NCI-H2029 treated with DMSO at 0.1 percent for 48 hours (cell line): ENCODE data around the gene AUTS2.
A peak's percentile ranks its signal among the peaks of the same experiment; 100 is the strongest.

Experiments used
- DNase-seq: peaks from one replicate; lab custom pipeline; 2025; lab: John Stamatoyannopoulos, UW

The AUTS2 gene

DNA sequence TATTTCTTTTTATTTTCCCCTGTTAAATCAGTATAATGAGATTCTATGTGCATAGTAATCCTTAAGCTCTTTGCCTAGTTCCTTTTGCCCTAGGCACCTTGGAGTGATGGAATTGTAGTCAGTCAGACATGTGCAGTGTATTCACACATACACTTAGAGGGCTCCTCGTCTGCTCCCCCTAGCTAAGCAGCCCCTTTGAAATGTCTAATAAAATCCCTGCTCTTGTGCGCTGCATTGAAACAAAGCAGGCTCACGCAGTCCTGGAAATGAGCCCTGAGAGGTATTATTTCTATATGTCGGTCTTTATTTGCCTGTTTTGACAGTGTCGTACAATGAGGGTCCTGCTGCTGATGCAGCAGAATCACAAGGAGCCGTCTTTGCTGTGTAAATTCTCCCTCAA, 258.7 kb downstream of the AUTS2 start:
- DNase-seq = no peak

DNA sequence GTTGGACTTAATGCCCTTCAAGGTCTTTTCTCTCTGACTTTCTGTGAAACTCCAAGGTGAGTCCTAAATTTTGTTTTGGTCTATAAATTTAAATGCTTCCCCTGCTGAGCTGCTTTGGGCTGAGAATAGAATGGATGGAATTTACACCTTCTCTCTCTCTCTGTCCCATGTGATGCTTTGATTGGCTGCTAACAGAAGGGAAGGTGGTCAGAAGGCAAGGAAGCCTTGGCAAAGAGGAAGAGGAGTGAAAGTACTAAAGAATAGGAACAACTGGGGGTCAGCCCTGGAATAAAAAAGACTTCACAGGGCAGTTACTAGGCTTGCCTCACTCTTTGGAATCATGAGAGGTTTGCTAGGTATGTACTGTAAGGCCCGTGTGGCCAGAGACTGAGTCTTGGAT, 260.2 kb downstream of the AUTS2 start:
- DNase-seq = no peak

DNA sequence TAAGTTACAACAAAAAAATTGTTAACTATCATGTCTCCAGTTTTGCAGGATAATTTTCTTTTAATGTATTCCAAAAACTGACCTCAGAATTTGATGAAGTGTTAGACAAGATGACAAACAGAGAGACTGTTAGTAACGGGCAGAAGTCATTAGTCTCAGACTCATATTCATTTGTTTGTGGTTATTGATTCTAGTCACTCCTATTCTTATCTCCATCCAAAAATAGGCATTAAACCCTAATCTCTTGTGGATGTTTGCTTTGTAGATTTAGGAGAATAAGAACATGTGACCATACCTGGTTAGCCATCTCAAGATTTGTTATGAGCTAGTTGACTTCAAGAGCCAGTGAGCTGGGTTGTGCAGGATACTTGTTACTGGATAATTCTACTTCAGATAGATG, 261.1 kb downstream of the AUTS2 start:
- DNase-seq = no peak

DNA sequence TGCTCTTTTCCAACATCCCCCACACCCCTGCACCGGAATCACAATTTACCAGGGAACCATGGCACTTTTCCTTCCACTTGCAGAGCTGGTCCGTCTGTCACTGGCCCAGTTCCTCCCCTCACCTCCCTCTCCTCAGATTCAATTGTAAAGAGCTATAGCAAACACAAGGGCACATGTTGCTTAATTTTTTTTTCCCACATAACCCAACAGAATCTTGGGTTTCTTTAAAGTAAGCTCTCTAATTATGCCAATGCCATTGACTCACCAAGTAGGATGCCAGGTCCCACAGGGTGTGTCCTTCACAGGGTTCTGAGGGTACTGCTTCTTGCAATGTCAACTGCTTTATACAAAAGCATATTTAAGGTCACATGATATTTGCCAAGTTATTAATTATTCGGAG, 262.2 kb downstream of the AUTS2 start:
- no peak for DNase-seq

DNA sequence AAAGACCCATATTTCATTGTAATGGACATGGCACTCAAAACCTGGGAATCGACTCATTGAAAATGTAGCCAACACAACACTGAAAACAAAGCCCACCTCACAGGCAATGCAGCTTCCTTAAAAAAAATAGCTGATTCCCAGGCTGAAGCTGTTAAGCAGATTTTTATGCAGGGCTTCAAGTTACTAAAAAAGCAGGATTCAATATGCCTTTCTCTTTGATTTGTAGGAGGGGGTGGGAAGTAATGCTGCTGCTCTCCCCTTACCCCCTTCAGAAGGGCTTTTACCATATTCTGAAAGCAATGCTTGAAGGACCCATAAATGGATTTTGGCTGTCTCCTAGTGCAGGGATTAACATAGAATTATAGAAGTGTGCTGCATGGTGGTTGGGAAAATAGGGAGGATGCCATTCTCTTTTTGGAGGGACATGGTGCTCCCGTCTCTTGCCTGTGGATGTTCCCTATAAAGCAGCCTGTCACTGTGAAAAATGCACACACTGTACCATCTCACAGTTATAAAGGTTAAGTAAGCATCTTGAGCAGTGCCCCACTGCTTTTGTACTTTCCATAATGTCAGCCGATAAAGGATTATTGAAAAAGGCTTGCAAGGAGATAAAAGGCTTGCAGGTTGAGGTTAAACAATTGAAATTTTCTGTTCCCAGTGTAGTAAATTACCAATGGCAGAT, 262.8 kb downstream of the AUTS2 start:
- no peak for DNase-seq

DNA sequence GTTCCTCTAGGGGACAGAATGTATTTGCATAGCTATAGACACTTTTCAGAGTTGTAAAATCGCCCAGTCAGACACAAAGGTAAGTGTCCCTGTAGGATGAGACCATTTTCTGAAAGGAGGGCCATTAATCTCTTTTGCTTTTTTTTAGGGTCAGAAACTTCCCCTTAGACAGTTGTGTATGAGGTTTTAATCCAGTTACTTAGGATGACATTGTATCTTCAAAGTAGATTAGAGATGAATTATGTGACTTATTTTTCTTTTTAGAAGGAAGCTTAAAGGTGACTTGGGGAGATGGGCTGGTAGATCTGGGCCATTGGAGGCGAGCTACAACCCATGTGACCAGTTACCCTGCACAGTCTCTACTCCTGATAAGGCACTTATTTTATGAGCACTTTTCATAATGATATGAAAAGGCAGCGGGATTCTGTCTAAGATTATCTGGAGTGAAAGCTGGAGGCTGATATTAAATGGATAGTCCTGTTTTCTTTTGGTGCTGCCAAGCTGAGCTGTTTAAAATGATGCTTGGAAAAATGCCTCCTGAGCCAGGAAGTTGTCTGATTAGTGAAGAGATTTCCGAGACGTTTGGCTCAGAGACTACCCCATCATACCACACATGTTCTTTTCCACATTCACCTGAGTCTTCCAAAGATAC, 264.3 kb downstream of the AUTS2 start:
- no peak for DNase-seq

DNA sequence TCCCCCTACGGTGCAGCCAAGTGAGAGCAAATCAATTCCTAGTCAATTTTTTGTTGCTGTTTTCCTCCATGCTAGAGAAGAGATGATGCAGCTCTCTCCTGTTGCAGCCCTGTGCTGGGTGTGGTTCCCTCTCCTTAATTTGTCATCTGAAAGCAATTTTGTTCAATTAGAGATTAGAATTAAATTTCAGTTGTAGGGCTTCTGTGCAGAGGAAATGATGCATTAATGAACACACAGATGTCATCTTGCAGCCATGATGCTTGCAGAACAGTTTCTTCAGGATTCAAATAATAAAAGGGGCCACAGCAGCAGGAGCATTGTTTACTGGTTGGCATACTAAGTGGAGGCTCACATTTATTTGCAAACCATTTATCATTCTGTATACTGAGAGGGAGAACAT, 266.0 kb downstream of the AUTS2 start:
- no peak for DNase-seq

DNA sequence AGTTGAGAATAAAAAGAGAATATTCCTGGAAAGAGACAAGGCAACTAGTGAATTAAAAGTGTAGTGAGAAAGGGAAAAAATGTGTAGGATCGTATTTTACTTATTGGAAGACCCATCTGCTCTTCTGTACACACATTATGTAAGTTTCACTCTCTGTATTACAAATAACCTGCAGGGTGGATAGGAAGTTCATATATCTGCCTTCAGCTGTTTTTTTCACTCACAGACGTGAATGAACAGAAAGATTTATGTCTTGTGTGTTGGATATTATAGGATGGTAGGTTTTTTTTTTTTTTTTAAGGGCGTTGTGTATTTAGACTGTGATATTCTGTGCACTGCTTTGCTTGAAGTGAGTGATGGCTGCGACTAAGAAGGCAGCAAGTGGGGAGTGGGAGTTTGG, 266.5 kb downstream of the AUTS2 start:
- no peak for DNase-seq

DNA sequence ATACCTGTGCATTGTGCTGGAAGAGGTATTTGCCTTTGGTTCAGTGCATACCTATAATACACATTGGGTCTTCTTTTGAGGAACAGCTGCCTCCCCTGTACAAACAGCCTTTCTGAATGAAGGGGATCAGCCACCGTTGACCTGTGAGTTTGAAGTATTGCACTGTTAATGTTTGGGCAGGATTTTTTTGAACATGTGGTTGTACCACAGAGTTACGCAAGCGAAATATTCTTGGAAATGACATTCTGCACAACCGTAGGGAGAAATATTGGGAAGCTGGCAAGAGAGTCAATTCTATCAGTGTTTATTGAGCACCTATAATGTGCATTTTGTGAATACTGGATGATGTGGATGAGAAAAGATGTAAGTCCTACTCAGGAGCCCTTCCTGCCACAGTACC, 270.6 kb downstream of the AUTS2 start:
- DNase-seq = no peak

DNA sequence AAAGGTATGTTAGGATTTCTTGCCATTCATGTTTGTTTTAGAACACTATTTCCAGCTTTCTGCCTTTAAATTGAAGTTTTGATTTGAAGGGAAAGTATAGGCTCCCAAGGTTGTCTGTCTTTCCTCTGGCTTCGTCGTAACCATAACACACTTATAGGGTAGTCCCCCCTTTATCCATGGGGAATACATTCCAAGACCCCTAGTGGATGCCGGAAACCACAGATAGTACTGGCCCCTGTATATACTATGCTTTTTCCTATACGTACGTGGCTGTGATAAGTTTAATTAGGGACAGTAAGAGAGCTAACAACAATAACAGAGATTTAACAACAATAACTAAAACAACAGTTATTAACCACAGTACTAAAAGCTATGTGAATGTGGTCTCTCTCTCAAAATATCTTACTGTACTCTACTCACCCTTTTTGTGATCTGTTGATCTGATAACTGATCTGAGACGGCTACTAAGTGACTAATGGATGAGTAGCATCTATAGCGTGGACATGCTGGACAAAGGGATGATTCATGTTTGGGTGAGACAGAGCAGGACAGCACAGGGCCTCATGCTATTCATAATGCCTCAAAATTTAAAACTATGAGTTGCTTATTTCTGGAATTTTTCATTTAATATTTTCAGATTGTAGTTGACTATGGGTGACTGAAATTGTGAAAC, 273.1 kb downstream of the AUTS2 start:
- DNase-seq = no peak

DNA sequence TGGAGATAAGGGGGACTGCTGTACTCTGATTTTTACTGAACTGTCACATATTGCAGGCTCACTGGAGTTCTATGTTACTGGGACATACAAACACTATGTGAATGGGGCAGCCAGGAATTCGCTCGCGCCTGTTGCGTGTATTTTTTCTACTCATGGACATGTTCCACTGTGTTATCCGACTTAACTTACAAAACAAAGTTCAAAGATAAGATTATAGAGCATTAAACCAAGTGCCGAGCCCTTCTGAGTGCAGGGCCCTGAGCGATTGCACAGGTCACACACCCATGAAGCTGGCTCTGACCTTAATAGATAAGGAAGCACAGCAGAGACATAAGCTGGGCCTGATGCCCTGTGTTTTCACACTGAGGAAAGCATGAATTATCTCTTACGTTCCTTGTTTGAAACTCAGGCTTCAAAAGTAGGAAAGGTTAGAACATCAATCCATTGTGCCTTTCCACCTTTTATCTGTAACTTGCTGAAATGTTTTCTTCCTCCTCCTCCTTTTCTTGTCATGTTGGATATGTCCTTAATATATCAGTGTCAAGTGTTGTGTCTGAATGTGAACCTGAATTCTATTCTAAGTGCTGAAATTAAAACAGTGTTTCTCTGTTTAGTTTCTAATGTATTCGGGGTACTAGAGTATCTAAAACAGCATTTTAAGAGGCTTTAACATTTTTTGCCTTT, 273.8 kb downstream of the AUTS2 start:
- no peak for DNase-seq

DNA sequence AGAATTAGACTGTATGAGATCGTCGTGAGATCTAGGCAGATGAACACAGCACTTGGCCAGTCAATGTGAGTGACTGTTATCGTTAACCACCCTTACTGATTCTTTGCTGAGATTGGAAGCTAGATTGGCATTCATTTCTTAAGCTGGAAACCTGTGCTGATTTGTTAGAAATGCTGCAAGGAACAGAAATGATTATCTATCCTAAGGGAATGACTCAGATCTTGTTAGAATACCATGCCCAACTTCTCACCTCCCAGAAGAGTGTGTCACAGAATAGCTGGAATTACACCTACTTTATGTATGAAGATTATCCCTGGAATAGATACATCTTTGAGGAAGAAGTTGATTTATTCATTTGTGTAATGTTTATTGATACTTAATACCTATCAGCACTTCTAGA, 275.2 kb downstream of the AUTS2 start:
- DNase-seq = no peak

DNA sequence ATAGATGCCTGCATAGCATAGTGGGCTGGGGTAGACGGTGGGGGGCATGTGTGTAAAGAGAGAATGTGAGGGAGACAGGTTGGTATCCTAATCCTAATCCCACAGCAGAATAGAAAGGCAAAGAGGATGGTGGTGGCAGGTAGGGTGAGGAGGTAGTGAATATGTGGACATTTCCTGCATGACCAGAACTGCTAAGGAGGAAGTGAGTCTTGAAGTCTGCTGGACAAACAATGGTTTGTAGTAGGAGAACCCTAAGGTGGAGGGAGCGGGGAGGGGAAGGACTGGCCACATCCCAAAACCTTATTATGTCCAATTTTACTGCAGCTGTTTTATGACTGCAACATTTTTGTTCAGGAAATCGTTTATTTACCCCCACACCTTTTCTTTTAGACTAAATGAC, 279.7 kb downstream of the AUTS2 start:
- DNase-seq = no peak

DNA sequence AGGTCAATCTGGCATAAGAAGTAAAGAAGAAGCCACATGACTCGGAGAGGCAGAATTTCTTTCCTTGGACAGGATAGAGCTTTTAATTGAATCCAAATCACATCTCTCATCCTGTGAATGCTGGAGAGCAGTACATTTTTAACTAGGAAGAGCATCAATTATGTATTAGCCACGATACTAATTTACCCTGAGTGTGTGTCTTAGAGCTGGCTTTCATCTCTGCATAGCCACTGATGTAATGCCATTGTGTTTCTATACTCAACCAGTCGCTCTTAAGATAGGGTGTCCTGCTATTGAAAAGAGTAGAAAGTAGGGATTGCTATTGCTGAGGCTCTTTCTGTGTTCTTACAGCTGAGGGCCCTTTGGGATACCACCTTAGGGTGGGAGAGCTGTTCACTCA, 280.3 kb downstream of the AUTS2 start:
- DNase-seq = no peak

DNA sequence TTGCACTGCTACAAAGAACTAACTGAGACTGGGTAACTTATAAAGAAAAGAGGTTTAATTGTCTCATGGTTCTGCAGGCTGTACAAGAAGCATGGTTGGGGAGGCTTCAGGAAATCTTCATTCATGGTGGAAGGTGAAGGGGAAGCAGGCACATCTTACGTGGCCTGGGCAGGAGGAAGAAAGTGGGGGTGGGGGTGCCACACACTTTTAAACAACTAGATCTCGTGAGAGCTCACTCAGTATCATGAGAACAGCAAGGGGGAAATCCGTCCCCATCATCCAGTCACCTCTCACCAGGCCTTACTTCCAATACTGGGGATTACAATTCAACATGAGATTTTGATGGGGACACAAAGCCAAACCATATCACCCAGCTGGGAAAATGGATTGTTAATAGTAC, 281.7 kb downstream of the AUTS2 start:
- no peak for DNase-seq

DNA sequence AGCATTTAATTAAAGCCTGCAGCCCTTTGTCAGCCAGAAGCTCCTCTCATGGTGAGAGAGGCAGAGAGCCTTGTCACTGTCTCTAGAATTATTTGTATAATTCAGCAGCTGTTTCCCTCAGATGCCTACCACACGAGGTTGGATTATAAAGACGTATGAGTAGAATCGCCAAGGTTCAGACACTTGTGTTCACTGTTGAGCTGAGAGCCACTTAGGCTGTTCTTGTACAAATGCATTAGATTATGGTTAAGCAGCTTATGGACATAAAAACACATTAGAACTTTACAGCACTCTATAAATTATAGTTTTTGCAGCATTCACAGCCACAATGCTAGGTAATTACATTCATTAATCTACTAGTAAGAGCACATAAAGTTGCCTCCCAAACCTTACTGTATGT, 282.6 kb downstream of the AUTS2 start:
- DNase-seq = peak; percentile 79

DNA sequence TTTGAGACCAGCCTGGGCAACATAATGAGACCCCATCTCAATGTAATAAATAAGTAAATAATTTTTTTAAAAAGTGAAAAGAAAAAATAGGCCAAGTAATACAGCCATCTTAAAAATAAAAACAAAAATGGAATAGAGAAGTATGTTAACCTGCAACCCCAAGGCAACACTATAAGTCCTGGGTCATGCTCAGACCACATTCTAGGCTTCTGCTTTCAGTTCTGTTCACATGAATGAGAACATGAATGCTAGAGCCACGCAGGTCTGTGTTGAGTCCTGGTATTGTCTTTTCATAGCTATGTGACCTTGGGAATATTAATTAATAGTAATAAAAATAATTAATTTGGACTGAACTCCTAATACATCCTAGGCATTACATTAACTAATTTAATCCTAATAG, 284.0 kb downstream of the AUTS2 start:
- DNase-seq = no peak

DNA sequence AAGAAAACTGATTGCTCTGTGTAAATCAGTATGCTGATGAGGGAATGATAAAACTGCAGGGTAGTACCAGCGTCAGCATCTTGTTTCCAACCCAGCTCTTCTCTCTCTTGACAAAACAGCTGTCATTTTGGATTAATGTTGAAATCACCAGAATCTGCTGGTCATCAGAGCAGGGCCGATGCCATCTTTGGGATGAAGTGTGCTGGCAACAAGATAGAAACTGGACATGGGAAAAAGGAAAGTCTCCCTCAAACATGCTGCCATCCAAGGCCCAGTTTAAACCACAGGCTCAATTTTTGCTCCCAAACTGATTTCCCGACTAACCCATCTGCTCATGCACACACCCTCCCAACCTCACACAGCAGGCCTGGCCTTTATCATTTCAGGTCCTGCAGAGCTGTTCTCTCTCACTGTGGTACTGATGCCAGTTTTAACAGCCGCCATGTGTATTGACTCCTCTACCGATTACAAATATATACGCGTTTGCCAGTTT, 285.2 kb downstream of the AUTS2 start:
- no peak for DNase-seq

DNA sequence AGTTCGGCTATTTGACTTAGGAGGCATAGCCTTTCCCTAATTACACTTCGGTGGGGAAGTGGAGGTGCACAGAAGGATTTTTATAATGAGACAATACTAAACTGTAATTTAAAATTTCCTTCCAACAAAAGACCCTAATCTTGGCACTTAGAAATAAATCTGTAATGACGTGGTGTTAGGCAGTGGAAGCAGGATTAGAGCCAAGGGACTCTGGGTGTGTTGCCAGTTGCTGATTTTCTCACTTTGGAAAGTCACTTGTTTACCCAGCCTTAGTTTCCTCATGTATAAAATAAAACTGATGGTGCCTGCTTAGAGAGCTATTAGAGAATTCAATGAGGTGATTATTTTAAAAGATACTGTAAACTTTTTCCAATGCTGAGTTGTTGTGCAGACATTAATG, 287.2 kb downstream of the AUTS2 start:
- no peak for DNase-seq

DNA sequence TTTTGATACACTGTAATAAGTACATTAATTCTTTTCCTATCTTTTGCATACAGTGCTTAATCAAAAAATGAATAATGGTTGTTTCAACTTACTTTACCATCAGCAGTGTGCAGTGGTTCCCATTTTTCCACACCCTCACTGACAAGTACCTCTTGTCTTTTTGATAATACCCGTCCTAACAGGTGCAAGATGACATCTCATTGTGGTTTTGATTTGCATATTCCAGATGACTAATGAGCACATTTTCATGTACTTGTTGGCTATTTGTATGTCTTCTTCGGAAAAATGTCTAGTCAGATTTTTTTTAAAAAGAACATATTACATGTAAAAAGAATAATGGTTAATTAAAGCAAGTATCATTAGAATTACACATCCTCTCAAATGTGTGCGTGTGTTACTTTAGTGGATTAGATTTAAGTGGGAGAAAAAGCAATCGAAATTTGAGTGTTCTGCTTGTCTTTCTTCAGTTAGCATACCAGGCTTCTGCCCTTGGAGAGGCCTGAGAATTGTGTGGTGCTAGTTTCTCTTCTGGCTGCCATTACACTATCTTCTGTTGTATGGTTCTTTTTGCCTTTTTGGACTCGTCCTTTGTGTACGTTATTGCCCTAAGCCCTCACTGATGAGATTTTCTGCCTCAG, 291.2 kb downstream of the AUTS2 start:
- DNase-seq = no peak

DNA sequence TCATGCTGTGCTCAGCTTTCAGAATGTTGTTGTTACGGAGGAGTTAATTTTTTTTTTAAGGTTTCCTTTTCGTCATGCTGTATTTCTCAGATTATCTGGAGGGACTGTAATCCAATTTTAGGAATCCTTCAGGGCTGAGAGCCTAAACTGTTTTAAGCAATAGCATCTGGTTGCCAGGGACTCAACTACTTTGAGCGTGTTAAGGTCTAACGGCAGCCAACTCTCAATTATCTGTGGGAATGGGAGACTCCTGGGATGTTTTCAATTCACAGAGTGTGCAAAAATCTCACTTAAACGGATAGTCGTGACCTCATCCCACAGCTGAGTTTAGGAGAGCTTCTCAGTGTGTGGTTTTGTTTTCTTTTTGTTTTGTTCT, 291.7 kb downstream of the AUTS2 start:
- no peak for DNase-seq

DNA sequence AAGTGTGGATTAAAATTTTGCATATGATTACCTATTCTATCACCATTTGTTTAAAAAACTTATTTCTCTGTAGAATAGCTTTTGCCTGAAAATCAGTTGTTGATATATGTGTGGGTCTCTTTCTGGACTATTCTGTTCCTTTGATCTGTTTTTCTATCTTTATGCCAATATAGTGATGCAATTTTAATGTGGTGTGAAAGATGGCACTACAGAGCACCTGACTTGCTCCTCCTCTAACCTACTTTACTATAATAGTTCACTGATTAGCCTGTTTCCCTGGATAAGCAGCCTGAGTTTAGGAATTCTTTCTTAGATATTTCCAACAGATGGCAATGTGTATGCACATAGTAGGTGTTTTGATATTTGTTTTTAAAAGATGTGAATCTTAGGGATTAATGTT, 294.5 kb downstream of the AUTS2 start:
- no peak for DNase-seq
